NCI-H1417 (cell line): ENCODE data around the gene MAFG.

ENCODE experiments used
- DNase-seq, 3 experiments: peaks; one replicate each; lab custom pipeline; 2025; lab: John Stamatoyannopoulos, UW

The MAFG gene

DNA sequence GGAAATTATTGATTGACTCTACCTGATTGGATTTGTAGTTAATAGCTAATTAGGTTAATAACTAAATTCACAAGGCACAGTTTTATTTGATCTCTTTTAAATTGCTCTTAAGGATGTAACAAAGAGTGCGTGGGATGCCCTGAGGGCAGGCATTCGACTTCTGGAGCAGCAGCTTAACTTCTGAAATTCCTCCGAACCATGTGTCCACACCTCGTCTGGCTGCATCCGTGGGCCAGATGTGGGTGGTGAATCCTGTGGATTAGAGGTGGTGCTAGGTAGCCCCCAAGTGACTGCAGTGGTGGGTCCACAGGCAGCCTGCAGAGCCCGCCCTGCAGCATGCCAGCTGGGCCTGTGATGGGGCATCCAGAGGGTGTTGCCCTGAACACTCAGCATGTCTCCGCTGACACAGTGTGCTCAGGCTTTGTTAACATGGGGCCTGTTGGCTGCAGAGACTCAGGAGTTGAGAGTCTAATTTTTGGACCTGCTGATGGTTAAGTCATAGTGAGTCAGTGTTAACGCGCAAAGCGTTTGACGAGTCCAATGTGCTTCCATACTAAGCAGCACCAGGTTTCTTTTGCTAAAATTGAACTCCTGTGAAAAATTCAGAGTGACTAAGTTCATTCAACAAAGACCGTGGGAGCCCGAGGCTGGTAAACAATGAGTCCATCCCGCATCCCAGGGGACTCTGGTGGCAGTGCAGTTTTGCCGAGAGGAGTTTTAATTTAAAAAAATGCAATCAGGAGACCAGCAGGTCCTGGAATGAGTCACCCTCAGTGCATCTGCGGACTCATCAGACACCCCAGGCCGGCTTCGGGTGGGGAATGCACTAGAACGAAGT, 29.3 kb downstream of the MAFG start:
- DNase-seq: no peak

GRCh38 chr17:81895400-81895799, 32.1 kb downstream of the MAFG start:
- DNase-seq: no peak

DNA sequence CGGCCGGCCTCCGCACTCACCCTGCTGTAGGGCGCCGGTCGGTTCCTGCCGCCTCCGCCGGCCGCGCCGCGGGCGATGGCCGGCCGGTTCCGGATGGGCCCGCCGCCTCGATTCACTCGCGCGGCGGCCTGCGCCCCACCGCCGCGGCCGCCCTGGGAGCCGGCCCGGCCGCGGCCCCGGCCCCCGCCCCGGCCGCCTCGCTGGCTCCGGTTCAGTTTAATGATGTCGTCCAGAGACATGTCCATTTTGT, 36.3 kb downstream of the MAFG start:
- DNase-seq: no peak

DNA sequence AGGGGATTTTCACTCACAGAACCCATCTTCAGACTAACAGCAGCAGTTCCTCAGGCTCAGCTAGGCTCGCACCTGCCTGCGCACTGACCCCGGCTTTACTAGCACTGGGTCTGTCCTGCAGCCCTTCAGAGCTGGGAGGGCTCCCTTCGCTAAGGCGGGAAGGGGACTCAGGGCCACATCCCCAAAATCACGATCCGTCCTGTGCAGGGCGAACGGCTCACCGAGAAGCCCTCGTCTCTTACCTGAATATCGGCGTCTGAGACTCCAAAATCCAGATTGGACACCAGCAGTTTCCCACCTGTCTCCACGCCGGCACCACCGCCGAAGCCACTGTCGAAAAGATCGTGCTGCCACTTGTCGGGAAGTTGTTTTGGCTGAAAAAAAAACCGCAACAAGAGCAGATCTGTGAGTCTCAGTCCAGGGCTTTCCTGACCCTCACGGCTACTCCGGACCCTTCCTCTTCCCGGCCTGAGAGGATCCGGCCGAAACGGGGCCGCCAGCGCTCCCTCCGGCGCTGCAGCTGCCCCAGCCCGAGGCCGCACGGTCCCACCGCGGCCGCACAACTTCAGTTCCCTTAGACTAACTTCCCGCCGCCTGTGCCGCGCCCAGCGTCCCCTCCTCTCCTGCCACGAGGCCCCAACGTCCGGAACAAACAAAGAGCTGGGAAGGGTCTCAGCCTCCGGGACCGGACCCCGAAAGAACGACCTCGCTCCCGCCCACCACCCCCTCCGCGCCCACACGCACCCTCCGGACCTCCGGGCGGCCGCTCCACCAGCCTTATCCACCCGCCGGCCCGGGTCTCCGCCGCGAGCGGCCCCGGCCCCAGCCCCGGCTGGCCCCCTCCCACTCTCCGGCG, 36.9 kb downstream of the MAFG start:
- no peak for DNase-seq

GRCh38 chr17:81889602-81890001, 37.9 kb downstream of the MAFG start:
- no peak for DNase-seq

DNA sequence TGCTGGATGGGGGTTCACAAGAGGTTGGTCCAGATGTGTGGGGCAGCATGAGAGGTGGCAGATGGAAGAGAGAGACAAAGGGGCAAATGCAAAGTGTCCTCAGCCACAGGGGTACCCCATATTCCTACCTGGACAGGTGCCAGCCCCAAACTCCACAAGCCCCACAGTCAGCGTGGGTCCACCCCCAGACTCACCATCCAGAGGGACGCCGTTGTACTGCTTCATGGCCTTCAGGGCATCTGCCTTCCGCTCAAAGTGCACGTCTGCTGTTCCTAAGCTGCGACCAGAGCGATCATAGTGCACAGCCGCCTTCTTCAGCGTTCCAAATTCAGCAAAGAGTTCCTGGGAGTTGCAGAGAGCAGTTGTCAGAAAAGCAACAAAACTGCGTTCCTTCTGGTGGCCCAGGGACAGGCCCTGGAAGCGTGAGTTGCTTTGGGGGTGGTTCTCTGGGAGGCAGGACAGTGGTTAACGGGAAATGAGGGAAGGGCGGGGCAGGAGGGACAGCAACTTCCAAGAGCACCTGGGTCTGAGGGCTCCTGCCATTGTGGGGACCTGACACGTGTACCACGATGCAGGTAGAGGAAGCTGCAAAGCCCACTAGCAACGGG, 38.4 kb downstream of the MAFG start:
- no peak for DNase-seq

DNA sequence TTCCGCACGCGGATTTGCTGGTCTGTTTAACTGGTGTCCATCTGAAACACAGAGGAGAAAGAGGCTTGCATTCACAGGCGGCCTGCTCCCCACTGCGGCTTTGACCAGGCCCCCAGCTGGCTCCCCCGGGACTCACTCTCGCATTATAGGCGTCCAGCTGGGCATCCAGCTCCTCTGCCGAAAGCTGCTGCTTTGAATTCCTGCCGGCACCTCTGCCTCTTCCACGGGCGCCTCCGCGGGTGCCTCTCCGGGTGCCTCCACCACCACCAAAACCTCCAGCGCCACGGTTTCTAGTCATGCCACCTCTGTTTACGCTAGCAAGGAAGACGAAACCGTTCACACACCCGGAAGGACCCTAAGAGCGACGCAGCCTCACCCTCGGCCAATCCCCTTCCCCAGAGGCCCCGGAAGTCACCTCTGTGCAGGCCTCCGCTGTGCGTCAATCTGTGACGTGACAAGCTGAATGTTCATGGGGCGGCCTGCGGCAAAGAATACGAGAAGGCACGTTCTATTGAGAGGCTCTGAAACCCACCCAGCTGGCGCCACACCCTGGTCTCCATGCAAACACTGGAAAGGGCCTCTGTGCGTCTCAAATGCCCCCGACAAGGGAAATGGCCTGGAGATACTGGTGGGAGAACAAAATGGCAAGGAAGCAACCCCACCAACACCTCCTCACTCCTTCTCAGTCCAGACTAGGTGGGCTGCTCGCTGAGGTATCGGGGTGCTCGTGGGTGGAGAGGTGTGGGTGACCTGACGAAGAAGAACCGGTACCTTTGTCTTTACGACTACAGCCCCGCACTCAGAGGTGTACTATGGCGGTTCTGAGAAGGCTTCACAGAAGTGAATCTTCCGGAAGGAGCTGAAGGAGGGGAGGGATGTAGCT, 39.2 kb downstream of the MAFG start:
- no peak for DNase-seq

DNA sequence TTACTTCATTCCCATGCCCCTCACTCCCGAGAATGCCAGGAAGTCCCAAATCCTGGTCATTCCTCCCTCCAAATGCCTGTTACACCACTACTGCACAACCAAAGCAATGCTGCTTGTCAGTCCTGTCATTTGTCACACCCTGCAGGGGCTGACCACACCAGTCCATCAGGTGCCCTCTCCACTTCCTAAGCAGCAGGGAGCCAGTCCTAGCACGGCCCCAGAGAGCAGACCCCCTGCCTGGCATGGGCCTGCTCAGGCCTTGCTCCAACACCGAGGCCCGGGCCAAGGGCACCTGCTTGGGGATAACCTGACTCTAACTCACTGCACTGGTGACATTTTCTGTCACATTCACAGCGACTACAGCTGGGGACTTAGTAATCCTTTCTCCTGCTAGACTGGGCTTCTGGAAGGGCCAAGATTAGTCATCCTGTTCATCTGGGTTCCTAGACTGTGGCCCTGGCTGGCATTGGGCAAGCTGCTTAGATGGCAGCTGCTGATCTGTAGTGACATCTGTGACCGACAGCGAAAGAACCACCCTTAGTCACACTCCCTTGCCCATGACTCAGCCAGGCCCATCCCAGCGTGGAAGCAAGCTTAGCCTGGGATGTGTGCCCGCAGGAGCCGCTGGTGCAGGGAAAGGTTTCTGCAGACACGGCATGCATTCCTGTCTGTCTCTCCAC, 41.5 kb downstream of the MAFG start:
- DNase-seq: no peak

DNA sequence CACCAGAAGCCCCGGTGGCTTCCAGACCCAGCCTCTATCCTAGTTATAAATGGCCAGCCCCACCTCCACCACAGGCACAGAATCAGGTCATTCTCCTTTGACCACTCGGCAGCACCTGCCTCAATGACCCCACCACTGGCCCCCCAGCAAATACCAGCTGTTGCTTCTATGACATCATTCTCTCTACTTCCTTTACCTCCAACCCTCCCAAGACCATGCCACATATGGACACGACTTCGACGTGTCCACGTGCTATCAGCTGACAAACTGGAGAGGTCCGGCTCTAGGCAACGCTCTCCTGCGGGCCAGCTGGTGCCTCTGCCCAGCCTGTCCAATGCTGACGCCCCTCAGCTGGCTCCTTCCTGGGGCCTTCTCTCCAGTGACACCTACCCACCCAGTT, 42.1 kb downstream of the MAFG start:
- no peak for DNase-seq

DNA sequence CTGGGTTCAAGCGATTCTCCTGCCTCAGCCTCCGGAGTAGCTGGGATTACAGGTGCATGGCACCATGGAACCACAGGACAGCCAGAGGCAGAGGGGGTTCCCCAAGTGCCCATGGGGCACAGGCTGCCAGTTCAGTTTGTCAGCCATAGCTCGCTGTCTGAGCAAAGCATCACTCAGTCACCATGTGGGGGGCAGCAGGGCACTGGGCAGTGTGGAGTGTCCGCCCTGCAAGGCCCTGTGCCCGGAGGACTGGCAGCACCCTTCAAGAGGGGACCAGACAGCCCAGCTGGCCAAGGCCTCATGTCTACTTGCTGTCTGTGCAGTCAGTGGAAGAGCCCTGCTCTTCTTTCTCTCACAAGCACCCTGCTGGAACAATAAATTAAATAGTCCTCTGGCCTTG, 42.6 kb downstream of the MAFG start:
- DNase-seq: no peak

GRCh38 chr17:81884520-81884919, 43.0 kb downstream of the MAFG start:
- DNase-seq: no peak

DNA sequence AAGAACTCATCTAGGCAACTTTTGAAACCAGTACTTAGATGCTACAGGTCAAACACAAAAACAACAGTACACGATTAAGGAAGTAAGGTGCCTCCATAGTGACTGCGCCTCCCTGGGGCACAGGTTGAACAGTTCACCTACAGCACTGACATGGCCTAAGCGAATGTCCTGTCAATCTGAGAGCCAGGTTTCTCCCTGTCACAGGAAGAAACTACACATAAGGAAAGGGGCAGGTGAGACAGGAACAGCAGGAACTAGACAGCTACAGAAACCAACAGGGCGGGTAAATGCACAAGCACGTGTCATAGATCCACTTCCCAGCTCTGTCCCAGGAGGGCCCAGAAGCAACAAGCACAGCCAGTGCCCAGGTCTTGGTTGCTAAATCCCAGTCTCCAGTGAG, 48.4 kb downstream of the MAFG start:
- no peak for DNase-seq

DNA sequence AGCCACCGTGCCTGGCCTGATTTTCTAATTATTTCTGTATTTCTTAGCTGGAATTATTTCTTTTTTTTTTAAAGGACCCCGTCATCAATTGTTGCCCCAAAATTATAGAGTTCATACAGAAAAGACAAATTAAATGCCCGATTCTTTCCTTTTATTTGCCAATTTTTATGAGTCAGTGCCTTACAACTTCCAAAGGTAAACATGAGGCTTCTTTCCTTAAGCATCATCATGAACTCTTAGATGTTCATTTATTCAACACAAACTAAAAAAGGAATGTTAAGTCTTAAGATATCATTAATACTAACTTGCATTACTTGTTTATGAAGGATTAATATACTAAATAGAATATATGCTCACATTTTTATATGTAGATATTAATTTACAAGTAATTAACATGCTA, 49.2 kb downstream of the MAFG start:
- no peak for DNase-seq

- DNase-seq: no peak
Measured at GRCh38 chr17:81877569-81877968, 50.0 kb downstream of the MAFG start.

DNA sequence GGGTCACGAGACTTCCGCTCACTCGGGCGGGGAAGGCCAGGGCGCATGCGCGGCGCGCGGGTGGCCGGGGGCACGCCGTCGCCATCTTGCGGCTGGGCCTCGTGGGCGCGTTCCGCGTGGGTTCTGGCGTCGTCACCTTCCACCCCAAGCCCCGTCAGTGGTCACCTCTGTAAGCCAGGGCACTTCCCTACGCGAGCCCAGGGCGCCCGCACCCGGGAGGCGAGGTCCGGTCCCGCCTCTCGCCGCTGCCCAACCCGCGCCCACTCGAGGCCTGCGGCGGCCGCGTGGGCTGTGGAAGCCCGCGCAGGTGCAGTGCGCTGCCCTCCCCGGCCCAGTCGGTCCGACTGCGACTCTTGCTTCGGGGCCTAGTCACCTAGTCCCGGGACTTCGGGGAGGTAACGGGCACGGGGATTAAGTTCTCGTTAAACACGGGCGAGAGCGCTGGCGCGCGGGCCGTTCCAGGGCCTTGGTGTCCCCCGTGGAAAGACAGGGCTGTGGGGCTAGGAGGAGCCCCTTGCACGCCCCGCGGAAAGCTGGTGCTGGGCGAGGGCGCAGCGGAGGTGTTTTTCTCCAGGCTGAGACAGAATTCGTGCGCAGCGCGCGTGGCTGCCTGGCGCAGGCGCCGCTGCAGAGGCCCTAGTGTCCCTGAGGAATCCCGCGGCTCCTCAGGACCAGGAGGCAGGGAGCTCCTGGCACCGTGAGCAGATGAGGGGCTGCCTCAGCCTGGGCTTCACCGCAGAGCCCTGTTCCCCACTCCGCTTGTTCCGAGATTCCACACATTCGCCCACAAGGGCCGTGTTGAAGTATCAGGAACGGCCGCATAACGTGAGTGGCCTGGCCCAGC, 55.9 kb downstream of the MAFG start:
- peak; percentile 82 to 92 (median 91) for DNase-seq

DNA sequence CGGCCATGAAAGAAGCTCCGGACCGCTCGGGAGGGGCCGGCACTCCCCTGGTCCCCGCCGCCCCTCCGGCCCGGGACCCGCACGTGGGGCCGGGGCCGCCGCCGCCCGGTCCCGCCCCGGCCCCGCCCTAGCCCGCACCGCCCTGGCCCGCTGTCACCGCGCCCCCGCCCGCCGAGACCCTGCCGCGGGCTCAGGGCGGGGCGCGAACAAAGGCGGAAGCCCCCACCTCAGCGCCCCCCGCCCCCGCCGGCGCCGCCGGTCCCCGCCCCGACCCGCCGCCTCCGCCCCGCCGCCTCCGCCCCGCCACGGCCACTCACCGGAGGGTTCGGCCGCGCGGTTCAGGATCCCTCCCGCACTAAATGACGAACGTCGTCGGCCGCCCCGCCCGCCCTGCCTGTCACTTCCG, 56.6 kb downstream of the MAFG start, which contains the start of gene ARHGDIA:
TSS of gene ARHGDIA (minus strand) at position 357 of the 406 bp plus-strand sequence. CDS start 1,407 bp downstream, outside the sequence.
- DNase-seq: no peak

- peak in 2 of 3 experiments; percentile 46 to 51 for DNase-seq
Measured at GRCh38 chr17:81870131-81870980, 57.2 kb downstream of the MAFG start.

- DNase-seq: peak in 2 of 3 experiments; percentile 32 to 43
Measured at GRCh38 chr17:81869221-81870130, 58.1 kb downstream of the MAFG start.
